Left ventricle myocardium inferior (tissue), 1 donor: Measurements from ENCODE around the gene ADARB1. TPM values are rescaled to one million over a fixed set of nuclear protein-coding genes. Genes with fewer than 3 reads are reported as not detected.

Experiments used
- DNase-seq: peaks from one replicate; pipeline ENCODE4 v3.0.0-alpha.2; 2020
- H3K27ac ChIP-seq: fragments of 200-600 bp; replicated peaks from 2 replicates; pipeline ENCODE4 v1.8.0; 2021
- H3K27me3 ChIP-seq: fragments of 200-600 bp; 2 replicates; pipeline ENCODE4 v1.8.0; 2021; ENCODE audit warnings: low read depth
- H3K36me3 ChIP-seq: fragments of 200-600 bp; 2 replicates; pipeline ENCODE4 v1.8.0; 2021
- H3K4me1 ChIP-seq: fragments of 200-600 bp; 2 replicates; pipeline ENCODE4 v1.8.0; 2021
- H3K4me3 ChIP-seq: fragments of 200-600 bp; 2 replicates; pipeline ENCODE4 v1.8.0; 2021; ENCODE audit warnings: mild to moderate bottlenecking, moderate library complexity
- H3K9me3 ChIP-seq: fragments of 200-600 bp; replicated peaks from 2 replicates; pipeline ENCODE4 v1.8.0; 2021
- CTCF ChIP-seq: fragments of 200-600 bp; IDR thresholded peaks from 2 replicates; pipeline ENCODE4 v1.8.0; 2021; ENCODE audit warnings: antibody characterized with exemption, mild to moderate bottlenecking, borderline replicate concordance
- intact Hi-C: fragments of 100-400 bp; cut with micrococcal nuclease; formaldehyde crosslinking; loops from one replicate; pipeline ENCODE4 v1.11.0; 2022
- total RNA-seq: library from RNA; stranded (reverse); fragmentation: NEBNext Ultra II Directional; extraction: Animal tissue kit (Norgen Biotek cat#: 25700); gene quantifications from one replicate; pipeline ENCODE4 v1.2.1, GENCODE V29; 2021
- donor health status: DM: no; HTN: yes; CAD: no; lungs with severe emphysema.

Gene ADARB1
- total RNA-seq, 1 donor from 2014 or later, result 15.5 TPM

DNA sequence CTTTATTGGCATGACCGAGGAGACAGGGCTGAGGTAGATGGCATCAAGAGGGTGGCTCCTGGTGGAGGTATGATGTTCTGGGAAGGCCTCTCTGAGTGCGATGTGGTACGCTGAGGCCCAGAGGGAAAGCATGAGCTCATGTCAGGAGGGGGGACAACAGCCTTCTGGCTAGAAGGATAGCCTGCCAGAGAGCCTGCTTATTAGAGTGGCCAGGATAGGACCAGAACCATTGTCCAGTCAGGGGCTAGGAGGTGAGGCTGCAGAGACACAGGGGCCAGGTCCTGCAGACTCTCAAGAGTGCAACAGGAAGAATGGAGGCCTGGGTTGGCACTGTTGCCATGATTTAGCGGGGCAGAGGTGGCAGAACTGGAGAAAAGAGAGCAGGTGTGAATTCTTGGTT lies 7.3 kb downstream of the ADARB1 start:
- H3K9me3 ChIP-seq, result no peaks in the 10 kb centered on the region
- no peak overlapping the region for H3K4me3 ChIP-seq
- H3K27ac ChIP-seq, result no peak overlapping the region
- DNase-seq, result no peak
- peaks cover 7% of the 10 kb centered on the region for H3K36me3 ChIP-seq
- intact Hi-C loops, result no loop called here
- no peaks in the 10 kb centered on the region for H3K27me3 ChIP-seq
- no peak for TF ChIP-seq CTCF
- peaks cover 76% of the 10 kb centered on the region for H3K4me1 ChIP-seq

DNA sequence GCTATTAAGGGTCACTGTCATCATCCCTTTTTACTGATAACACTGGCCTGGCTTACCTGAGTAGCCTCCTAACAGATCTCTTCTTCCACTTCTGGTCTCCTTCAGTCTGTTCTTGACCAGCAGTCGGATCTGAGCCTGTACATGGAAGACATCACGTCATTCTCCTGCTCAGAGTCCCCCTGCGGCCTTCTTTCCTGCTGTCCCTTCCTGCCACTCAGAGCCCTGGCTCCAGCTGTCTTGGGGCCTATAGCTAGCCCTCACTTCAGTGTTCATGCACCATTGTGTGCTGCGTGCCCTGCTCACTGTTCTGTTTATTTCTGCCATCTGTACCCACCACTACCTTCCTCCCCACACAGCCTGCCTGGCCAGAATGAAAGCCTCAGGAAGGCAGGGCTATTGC lies 8.4 kb downstream of the ADARB1 start:
- intact Hi-C loops, result no loop called here
- peaks cover 77% of the 10 kb centered on the region for H3K4me1 ChIP-seq
- TF ChIP-seq CTCF, result no peak
- no peak for DNase-seq
- no peaks in the 10 kb centered on the region for H3K27me3 ChIP-seq
- H3K9me3 ChIP-seq, result no peaks in the 10 kb centered on the region
- H3K36me3 ChIP-seq, result peaks cover 7% of the 10 kb centered on the region
- H3K27ac ChIP-seq, result peak overlapping the region; percentile 34
- no peak overlapping the region for H3K4me3 ChIP-seq

DNA sequence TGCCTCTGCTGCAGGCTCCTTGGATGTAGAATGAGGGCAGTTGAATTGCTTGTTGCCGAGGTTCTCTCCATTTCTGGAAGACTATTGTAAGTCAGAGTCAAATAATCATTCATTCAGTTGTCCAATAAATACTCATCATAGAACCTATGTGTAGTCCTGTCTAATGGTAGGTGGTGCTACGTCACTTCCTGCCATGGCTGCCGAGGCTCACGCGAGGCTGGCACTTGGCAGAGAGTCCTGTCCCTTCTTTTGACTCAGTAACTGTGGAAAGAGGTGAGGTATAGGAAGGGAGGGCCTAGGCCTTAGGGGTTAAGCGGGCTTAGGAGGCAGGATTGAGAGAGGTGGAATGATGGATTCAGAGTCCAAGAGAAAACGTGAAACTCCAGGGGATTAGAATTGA lies 9.7 kb downstream of the ADARB1 start:
- Histone ChIP-seq H3K4me1 (peaks cover 70% of the 10 kb centered on the region), H3K36me3 (peaks cover 7% of the 10 kb centered on the region), H3K4me3 (no peak overlapping the region), H3K27me3 (no peaks in the 10 kb centered on the region), H3K9me3 (no peaks in the 10 kb centered on the region), H3K27ac (no peak overlapping the region)
- no peak for TF ChIP-seq CTCF
- intact Hi-C loops, result no loop called here
- DNase-seq, result no peak

DNA sequence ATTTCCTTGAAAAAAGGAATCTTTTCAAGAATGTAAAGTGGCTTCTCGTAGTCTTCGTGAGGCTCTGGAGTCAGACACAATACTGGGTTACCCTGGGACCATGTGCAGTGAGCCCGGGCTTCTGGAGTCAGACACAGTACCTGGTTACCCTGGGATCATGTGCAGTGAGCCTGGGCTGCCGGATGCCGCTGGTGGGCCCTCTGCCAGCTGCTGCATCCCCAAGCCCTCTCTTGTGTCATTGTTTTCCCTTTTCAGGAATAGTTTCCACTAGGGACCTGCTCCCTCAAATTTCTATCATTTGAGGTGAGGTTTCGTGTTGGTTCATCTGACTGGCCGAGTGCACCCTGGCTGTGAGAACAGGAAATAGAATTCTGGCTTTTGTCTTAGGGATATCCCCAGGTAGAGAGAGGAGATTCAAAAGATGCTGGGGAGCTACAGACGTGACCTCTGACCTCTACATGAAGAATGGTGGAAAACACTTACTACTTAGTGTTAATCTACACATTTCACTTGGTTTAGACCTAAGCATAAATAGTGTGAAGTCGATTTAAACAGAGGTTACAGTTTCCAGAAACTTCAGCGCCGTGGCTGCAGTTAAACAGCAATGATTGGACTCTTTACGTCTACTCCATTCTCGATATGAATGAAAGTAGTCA lies 10.6 kb downstream of the ADARB1 start:
- H3K36me3 ChIP-seq, result peaks cover 7% of the 10 kb centered on the region
- H3K9me3 ChIP-seq, result no peaks in the 10 kb centered on the region
- intact Hi-C loops, result no loop called here
- H3K27me3 ChIP-seq, result no peaks in the 10 kb centered on the region
- no peak overlapping the region for H3K27ac ChIP-seq
- TF ChIP-seq CTCF, result no peak
- peaks cover 64% of the 10 kb centered on the region for H3K4me1 ChIP-seq
- no peak overlapping the region for H3K4me3 ChIP-seq
- DNase-seq, result no peak

DNA sequence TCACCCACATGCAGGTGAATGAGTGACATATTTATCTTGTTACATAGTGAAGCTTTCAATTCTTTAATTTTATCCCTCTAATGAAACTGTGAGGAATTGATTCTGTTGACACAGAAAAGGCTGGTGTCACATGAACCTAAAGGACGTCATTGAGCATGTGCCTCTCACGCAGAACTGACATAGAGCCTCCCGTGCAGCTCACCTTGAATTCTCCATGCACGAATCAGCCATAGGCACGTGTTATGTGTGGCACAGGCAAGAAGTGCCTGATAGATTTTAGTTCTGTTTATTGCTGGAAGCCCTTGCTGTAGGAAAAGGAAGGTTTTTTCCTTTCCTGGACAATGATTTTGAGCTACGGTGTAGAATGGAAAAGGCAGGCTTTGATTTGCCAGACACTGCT lies 11.3 kb downstream of the ADARB1 start:
- no peak for DNase-seq
- intact Hi-C loops, result no loop called here
- peaks cover 64% of the 10 kb centered on the region for H3K4me1 ChIP-seq
- no peaks in the 10 kb centered on the region for H3K9me3 ChIP-seq
- H3K27ac ChIP-seq, result no peak overlapping the region
- no peak for TF ChIP-seq CTCF
- H3K4me3 ChIP-seq, result no peak overlapping the region
- H3K27me3 ChIP-seq, result no peaks in the 10 kb centered on the region
- peaks cover 7% of the 10 kb centered on the region for H3K36me3 ChIP-seq
